Breast epithelium (tissue), 4 donors: ENCODE data around the gene C11orf86. TPM values are rescaled to one million over a fixed set of nuclear protein-coding genes. Genes with fewer than 3 reads are reported as not detected.
A peak's percentile ranks its signal among the peaks of the same experiment; 100 is the strongest.

ENCODE experiments used
- DNase-seq, 2 donors: peaks; one replicate each; pipeline ENCODE4 v3.0.0-alpha.2; 2019; ENCODE audit warnings: low spot score in 2 of 2
- H3K27ac ChIP-seq, 2 donors: fragments of 200-600 bp; sonication (generic) in 1 of 2; one replicate each; pipeline ENCODE4 v1.5.1; 2016 to 2019; ENCODE audit warnings: mild to moderate bottlenecking in 1 of 2
- H3K27me3 ChIP-seq, 2 donors: fragments of 200-600 bp; sonication (generic) in 1 of 2; one replicate each; pipeline versions ENCODE4 v1.5.1 to v1.6.0; 2017 to 2019; ENCODE audit warnings: control low read depth in 1 of 2, mild to moderate bottlenecking in 1 of 2
- H3K36me3 ChIP-seq: fragments of 200-600 bp; one replicate; pipeline ENCODE4 v1.5.1; 2019
- H3K4me1 ChIP-seq, 2 donors: fragments of 200-600 bp; sonication (generic); one replicate each; pipeline ENCODE4 v1.5.1; 2016 to 2019; ENCODE audit warnings: control low read depth in 1 of 2
- H3K4me3 ChIP-seq, 3 donors: fragments of 200-600 bp; sonication (generic); 1 replicate in 2 of 3; 2 replicates in 1 of 3; pipeline ENCODE4 v1.5.1; 2016 to 2019; ENCODE audit warnings: mild to moderate bottlenecking in 3 of 3, moderate library complexity in 2 of 3
- H3K9me3 ChIP-seq, 2 donors: fragments of 200-600 bp; sonication (generic) in 1 of 2; one replicate each; pipeline ENCODE4 v1.5.1; 2016 to 2019; ENCODE audit warnings: control low read depth in 1 of 2
- CTCF ChIP-seq, 3 donors: fragments of 450-650 bp; IDR thresholded peaks; one replicate each; pipeline ENCODE4 v1.5.1; 2016 to 2017; ENCODE audit warnings: antibody characterized with exemption in 3 of 3, mild to moderate bottlenecking in 3 of 3, moderate library complexity in 3 of 3
- POLR2A ChIP-seq: fragments of 450-650 bp; IDR thresholded peaks from one replicate; pipeline ENCODE4 v1.6.1; 2016; ENCODE audit warnings: antibody characterized with exemption, mild to moderate bottlenecking, moderate library complexity
- POLR2AphosphoS5 ChIP-seq, 3 donors: sonication (generic); formaldehyde crosslinking; IDR thresholded peaks; one replicate each; pipeline ENCODE4 v1.6.1; 2017; ENCODE audit warnings: antibody characterized with exemption in 3 of 3
- intact Hi-C: fragments of 100-400 bp; cut with DNase I; formaldehyde crosslinking; loops from one replicate; pipeline ENCODE4 v1.15.1; 2023; ENCODE audit warnings: low total_unique reads
- total RNA-seq, 3 donors: library from RNA; depleted of rRNA; stranded (reverse); fragments of >200 nt; gene quantifications; one replicate each; pipeline ENCODE4 v1.1.0, GENCODE V29; 2016

Gene C11orf86
- total RNA-seq, 3 donors from 2014 or later, result not detected

GRCh38 chr11:67024966-67025365 lies 49.9 kb downstream of the C11orf86 start:
- no peak for DNase-seq
- Histone ChIP-seq H3K4me3 (no peak overlapping the region), H3K9me3 (no peaks in the 10 kb centered on the region), H3K27me3 (peaks cover 0 to 3% of the 10 kb centered on the region in 2 donors), H3K27ac (peak overlapping the region; percentile 88 to 90), H3K4me1 (peaks cover 4 to 11% of the 10 kb centered on the region in 2 donors), H3K36me3 (no peaks in the 10 kb centered on the region)
- intact Hi-C loops, result no loop called here
- no peak for TF ChIP-seq POLR2AphosphoS5 (IDR thresholded peaks at IDR 0.05)
- no peak for TF ChIP-seq POLR2A
- no peak for TF ChIP-seq CTCF (IDR thresholded peaks at IDR 0.05)

- no peaks in the 10 kb centered on the region for H3K36me3 ChIP-seq
- DNase-seq, result no peak
- H3K9me3 ChIP-seq, result no peaks in the 10 kb centered on the region
- intact Hi-C loops, result no loop called here
- peaks cover 0 to 3% of the 10 kb centered on the region in 2 donors for H3K27me3 ChIP-seq
- peak overlapping the region; percentile 88 to 90 for H3K27ac ChIP-seq
- H3K4me3 ChIP-seq, result no peak overlapping the region
- peaks cover 4 to 11% of the 10 kb centered on the region in 2 donors for H3K4me1 ChIP-seq
- TF ChIP-seq CTCF (IDR thresholded peaks at IDR 0.05), result no peak
- no peak for TF ChIP-seq POLR2AphosphoS5 (IDR thresholded peaks at IDR 0.05)
- TF ChIP-seq POLR2A, result no peak
These were observed 50.6 kb downstream of the C11orf86 start for GRCh38 chr11:67025750-67026149.

Other genes with a start within 250 kb of the C11orf86 start
- 10 to 100 TPM in 2 of 3 donors, 1 to 10 TPM in 1; 1.1 to 28.7 (median 27.2) TPM for gene SPTBN2, start 246.1 kb upstream of the C11orf86 start, total RNA-seq
- 10 to 100 TPM; 10.7 to 23.9 (median 21.5) TPM for gene RCE1, start 131.9 kb upstream of the C11orf86 start, total RNA-seq
- gene LRFN4, start 118.2 kb upstream of the C11orf86 start, total RNA-seq, result 10 to 100 TPM in 2 of 3 donors, 1 to 10 TPM in 1; 5.2 to 14.4 (median 11.7) TPM
- gene PC, start 16.9 kb upstream of the C11orf86 start, total RNA-seq, result 100 to 1,000 TPM in 1 of 3 donors, 10 to 100 TPM in 2; 35.4 to 137 (median 50.2) TPM
- gene SYT12, start 47.8 kb downstream of the C11orf86 start, total RNA-seq, result 10 to 100 TPM in 2 of 3 donors, under 1 TPM in 1; 0.16 to 30.3 (median 10.2) TPM
- gene RHOD, start 81.5 kb downstream of the C11orf86 start, total RNA-seq, result 10 to 100 TPM; 27.2 to 30.5 (median 28.1) TPM
- 10 to 100 TPM; 47.0 to 64.1 (median 61.9) TPM for gene KDM2A, start 144.0 kb downstream of the C11orf86 start, total RNA-seq